ENCODE measurements around the gene LRFN2.

The LRFN2 gene

DNA sequence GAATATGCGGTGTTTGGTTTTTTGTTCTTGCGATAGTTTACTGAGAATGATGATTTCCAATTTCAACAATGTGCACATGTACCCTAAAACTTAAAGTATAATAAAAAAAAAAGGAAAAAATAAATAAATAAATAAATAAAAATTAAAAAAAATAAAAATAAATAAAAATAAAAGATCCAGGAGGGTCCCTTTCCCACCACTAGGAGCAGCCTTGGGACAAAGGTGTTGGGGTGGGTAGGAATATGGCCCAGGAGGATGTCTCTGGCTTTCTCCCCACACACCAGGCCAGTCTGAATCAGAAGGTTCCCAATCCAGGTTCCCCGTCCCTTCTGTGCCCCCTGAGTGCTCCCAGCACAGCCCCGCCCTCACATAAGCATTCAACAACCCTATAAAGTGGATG, 9.5 kb downstream of the LRFN2 start:
- H3K9ac ChIP-seq (ENCODE audit: low read depth in 1 of 2, low read length in 2 of 2): no peak overlapping the region
- no peaks in the 10 kb centered on the region for H3K4me1 ChIP-seq (ENCODE audit: control insufficient read depth in 1 of 2, insufficient read depth in 2 of 2, low read length in 2 of 2)
- no peak overlapping the region for H3K4me3 ChIP-seq (ENCODE audit: low read depth in 1 of 2, low read length in 2 of 2)
- H3K27ac ChIP-seq (ENCODE audit: low read depth, low read length): no peak overlapping the region
- H3K9me3 ChIP-seq (ENCODE audit: control insufficient read depth in 1 of 2, low read length in 2 of 2): no peaks in the 10 kb centered on the region
- H3K27me3 ChIP-seq (ENCODE audit: control insufficient read depth in 1 of 2, insufficient read depth in 2 of 2, low read length in 2 of 2): no peaks in the 10 kb centered on the region
- no peaks in the 10 kb centered on the region for H3K36me3 ChIP-seq (ENCODE audit: control insufficient read depth in 1 of 2, insufficient read depth in 2 of 2, low read length in 2 of 2)

DNA sequence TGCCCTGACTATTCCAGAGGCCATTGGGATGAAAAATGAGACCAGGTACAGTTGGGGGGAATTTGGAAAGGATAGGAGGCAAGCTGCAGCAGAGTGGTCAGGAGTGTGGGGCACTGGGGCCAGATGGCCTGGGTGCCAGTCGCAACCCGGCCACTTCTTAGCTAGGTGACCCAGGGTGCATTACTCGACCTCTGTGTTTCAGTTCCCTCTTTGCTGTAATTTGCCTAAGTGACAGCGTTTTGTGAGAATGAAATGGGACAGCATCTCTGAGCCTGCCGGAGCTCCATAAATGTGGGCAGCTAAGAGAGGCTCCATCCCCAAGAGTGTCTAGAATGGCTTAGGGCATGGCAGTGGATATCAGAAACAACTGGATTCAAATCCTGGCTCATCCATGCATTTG, 13.9 kb downstream of the LRFN2 start:
- Histone ChIP-seq H3K36me3 (ENCODE audit: control insufficient read depth in 1 of 2, insufficient read depth in 2 of 2, low read length in 2 of 2) (no peaks in the 10 kb centered on the region), H3K4me3 (ENCODE audit: low read depth in 1 of 2, low read length in 2 of 2) (no peak overlapping the region), H3K27ac (ENCODE audit: low read depth, low read length) (no peak overlapping the region), H3K9ac (ENCODE audit: low read depth in 1 of 2, low read length in 2 of 2) (no peak overlapping the region), H3K9me3 (ENCODE audit: control insufficient read depth in 1 of 2, low read length in 2 of 2) (no peaks in the 10 kb centered on the region), H3K4me1 (ENCODE audit: control insufficient read depth in 1 of 2, insufficient read depth in 2 of 2, low read length in 2 of 2) (no peaks in the 10 kb centered on the region), H3K27me3 (ENCODE audit: control insufficient read depth in 1 of 2, insufficient read depth in 2 of 2, low read length in 2 of 2) (no peaks in the 10 kb centered on the region)

DNA sequence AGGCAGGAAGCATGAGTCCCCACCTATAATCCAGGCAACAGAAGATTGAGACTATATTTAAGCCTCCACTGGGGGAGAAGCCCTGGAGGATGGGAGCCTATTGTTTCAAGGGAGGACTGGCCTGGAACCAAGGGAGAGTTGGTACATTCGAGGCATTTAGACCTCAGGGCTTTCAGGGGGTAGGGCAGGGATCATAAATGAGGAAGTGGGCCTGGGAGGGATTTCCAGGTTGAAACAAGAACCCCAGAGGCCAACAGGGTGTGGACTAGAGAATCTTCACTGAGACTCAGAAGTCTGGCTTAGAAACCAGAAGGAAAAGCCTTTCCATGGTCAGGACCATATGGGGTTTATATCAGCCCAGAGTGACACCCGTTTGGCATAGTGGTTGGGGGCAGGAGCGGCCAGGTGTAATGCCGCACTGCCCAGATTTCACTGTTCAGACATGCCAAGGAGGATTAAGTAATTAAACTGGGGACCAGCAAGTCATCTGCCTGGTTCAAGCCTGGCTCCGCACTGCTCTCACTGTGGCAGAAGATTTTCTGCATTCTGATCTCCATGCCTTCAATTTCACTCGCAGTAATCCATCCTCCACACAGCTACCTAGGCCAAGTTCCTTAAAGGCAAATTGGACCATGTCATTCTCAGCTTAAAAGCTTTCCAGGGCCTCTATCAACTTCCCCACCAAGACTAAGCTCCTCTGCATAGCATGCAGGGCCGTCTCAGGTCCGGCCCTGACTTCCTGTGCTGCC, 17.8 kb downstream of the LRFN2 start:
- Histone ChIP-seq H3K9me3 (ENCODE audit: control insufficient read depth in 1 of 2, low read length in 2 of 2) (no peaks in the 10 kb centered on the region), H3K36me3 (ENCODE audit: control insufficient read depth in 1 of 2, insufficient read depth in 2 of 2, low read length in 2 of 2) (no peaks in the 10 kb centered on the region), H3K9ac (ENCODE audit: low read depth in 1 of 2, low read length in 2 of 2) (no peak overlapping the region), H3K27me3 (ENCODE audit: control insufficient read depth in 1 of 2, insufficient read depth in 2 of 2, low read length in 2 of 2) (no peaks in the 10 kb centered on the region), H3K4me3 (ENCODE audit: low read depth in 1 of 2, low read length in 2 of 2) (no peak overlapping the region), H3K27ac (ENCODE audit: low read depth, low read length) (no peak overlapping the region), H3K4me1 (ENCODE audit: control insufficient read depth in 1 of 2, insufficient read depth in 2 of 2, low read length in 2 of 2) (no peaks in the 10 kb centered on the region)

DNA sequence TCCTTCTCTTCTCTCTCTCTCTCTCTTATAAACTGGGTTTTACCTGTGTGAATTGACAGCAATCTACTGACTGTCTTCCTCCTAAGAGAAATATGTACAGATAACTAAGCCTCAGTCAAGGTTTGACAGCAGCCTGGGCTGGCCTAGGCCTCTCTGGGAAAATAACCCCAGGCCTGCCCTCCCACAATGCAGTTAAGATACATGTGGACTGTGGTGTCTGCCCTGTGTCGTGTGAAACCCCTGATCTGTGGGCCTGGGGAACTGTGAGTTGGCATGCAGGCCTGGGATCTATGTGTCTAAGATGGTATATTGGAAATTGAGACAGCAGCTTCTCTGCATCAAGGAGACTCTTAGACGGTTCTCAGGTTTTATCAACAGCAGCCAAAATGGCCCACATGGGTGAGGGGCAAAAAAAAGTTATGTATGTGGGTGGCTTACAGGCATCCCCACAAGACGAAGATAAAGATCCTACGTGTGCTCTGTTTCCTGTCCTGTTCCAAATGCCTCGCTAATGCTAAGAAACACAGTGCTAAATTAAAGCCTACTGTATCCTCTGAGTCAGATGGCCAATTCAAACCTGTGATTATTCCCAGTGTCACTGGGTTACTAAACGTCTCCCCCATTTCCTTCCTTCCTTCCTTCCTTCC, 19.0 kb downstream of the LRFN2 start:
- H3K4me1 ChIP-seq (ENCODE audit: control insufficient read depth in 1 of 2, insufficient read depth in 2 of 2, low read length in 2 of 2): no peaks in the 10 kb centered on the region
- no peaks in the 10 kb centered on the region for H3K27me3 ChIP-seq (ENCODE audit: control insufficient read depth in 1 of 2, insufficient read depth in 2 of 2, low read length in 2 of 2)
- no peak overlapping the region for H3K9ac ChIP-seq (ENCODE audit: low read depth in 1 of 2, low read length in 2 of 2)
- H3K27ac ChIP-seq (ENCODE audit: low read depth, low read length): no peak overlapping the region
- H3K36me3 ChIP-seq (ENCODE audit: control insufficient read depth in 1 of 2, insufficient read depth in 2 of 2, low read length in 2 of 2): no peaks in the 10 kb centered on the region
- H3K4me3 ChIP-seq (ENCODE audit: low read depth in 1 of 2, low read length in 2 of 2): no peak overlapping the region
- H3K9me3 ChIP-seq (ENCODE audit: control insufficient read depth in 1 of 2, low read length in 2 of 2): no peaks in the 10 kb centered on the region

DNA sequence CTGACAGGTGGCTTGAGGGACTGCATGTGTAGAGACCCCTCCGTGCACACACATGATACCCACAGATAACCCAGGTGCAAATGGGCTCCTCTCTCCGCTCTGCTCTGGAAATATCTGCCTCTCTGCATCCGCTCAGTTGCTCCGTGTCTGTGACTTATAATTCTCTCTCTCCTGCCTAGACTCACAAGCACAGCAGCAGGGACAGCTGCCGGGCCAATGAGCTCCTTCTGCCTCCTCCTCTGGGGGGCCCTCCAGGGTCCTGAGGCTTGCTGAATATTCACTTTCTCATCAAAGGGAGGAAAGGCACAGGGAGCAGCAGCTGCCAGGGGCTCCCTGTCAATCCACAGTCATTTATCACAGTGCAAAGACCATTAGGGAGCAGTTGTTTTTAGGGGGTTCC, 24.1 kb downstream of the LRFN2 start:
- no peak overlapping the region for H3K9ac ChIP-seq (ENCODE audit: low read depth in 1 of 2, low read length in 2 of 2)
- H3K4me3 ChIP-seq (ENCODE audit: low read depth in 1 of 2, low read length in 2 of 2): no peak overlapping the region
- no peaks in the 10 kb centered on the region for H3K36me3 ChIP-seq (ENCODE audit: control insufficient read depth in 1 of 2, insufficient read depth in 2 of 2, low read length in 2 of 2)
- H3K27ac ChIP-seq (ENCODE audit: low read depth, low read length): no peak overlapping the region
- H3K27me3 ChIP-seq (ENCODE audit: control insufficient read depth in 1 of 2, insufficient read depth in 2 of 2, low read length in 2 of 2): no peaks in the 10 kb centered on the region
- no peaks in the 10 kb centered on the region for H3K9me3 ChIP-seq (ENCODE audit: control insufficient read depth in 1 of 2, low read length in 2 of 2)
- H3K4me1 ChIP-seq (ENCODE audit: control insufficient read depth in 1 of 2, insufficient read depth in 2 of 2, low read length in 2 of 2): no peaks in the 10 kb centered on the region

DNA sequence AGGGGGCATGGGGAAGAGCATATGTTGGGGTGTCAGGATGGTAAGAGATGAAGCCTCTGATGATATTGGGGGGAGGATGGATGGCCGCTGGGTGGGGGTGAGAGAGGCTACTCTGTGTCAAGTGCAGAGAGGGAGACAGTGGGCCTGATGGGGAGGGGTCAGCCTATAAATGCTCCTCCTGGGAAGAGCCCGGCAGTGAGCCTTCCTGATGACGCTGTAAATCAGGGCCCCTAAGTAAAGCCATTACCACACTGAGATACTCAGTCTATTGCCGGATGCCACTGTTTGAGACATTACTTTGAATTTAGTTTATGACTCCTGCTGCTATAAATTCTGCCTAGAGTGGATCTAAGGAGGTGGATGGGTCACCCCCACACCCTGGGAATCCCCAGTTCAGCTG, 28.1 kb downstream of the LRFN2 start:
- no peaks in the 10 kb centered on the region for H3K27me3 ChIP-seq (ENCODE audit: control insufficient read depth in 1 of 2, insufficient read depth in 2 of 2, low read length in 2 of 2)
- H3K9me3 ChIP-seq (ENCODE audit: control insufficient read depth in 1 of 2, low read length in 2 of 2): no peaks in the 10 kb centered on the region
- H3K4me3 ChIP-seq (ENCODE audit: low read depth in 1 of 2, low read length in 2 of 2): no peak overlapping the region
- no peak overlapping the region for H3K9ac ChIP-seq (ENCODE audit: low read depth in 1 of 2, low read length in 2 of 2)
- H3K27ac ChIP-seq (ENCODE audit: low read depth, low read length): no peak overlapping the region
- no peaks in the 10 kb centered on the region for H3K4me1 ChIP-seq (ENCODE audit: control insufficient read depth in 1 of 2, insufficient read depth in 2 of 2, low read length in 2 of 2)
- H3K36me3 ChIP-seq (ENCODE audit: control insufficient read depth in 1 of 2, insufficient read depth in 2 of 2, low read length in 2 of 2): no peaks in the 10 kb centered on the region

DNA sequence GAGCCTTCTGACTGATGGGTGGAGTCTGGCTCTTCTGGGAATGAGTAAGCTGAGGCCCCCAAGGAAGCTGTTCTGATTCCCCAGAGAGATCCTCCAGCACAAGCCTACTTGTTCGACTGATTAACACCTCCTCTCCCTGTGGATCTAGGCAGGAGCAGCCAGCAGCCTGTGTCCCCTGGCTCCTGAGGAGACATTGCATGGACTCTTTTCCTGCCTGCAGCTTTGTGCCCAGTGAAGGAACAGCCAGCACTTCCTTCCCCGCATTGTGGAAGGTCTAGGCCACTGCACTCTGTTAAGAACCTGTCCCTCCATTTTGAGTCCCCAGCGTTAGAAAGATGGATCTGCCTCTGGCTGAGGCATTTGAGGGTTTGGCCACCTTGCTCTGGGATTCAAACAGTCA, 29.1 kb downstream of the LRFN2 start:
- Histone ChIP-seq H3K4me1 (ENCODE audit: control insufficient read depth in 1 of 2, insufficient read depth in 2 of 2, low read length in 2 of 2) (no peaks in the 10 kb centered on the region), H3K9me3 (ENCODE audit: control insufficient read depth in 1 of 2, low read length in 2 of 2) (no peaks in the 10 kb centered on the region), H3K27ac (ENCODE audit: low read depth, low read length) (no peak overlapping the region), H3K27me3 (ENCODE audit: control insufficient read depth in 1 of 2, insufficient read depth in 2 of 2, low read length in 2 of 2) (no peaks in the 10 kb centered on the region), H3K4me3 (ENCODE audit: low read depth in 1 of 2, low read length in 2 of 2) (no peak overlapping the region), H3K9ac (ENCODE audit: low read depth in 1 of 2, low read length in 2 of 2) (no peak overlapping the region), H3K36me3 (ENCODE audit: control insufficient read depth in 1 of 2, insufficient read depth in 2 of 2, low read length in 2 of 2) (no peaks in the 10 kb centered on the region)

DNA sequence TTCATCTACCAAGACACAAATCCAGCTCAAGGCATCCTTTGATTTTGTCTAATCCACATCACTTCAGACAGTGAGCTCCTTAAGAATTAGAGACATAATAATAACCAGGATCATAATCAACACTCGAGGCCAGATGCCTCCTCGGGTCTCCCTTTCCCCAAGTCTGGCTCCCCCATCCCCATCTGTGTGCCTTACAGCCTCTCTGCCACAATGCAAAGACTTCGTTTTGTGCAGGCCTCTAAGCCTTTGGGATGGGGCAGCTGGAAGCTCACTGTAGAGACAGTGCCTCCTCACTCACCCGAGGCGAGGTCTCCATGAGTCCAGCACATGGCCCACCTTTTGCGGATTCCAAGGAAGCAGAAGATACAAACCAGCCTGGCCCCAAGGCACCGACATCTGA, 30.3 kb downstream of the LRFN2 start:
- no peak overlapping the region for H3K9ac ChIP-seq (ENCODE audit: low read depth in 1 of 2, low read length in 2 of 2)
- no peak overlapping the region for H3K4me3 ChIP-seq (ENCODE audit: low read depth in 1 of 2, low read length in 2 of 2)
- no peaks in the 10 kb centered on the region for H3K27me3 ChIP-seq (ENCODE audit: control insufficient read depth in 1 of 2, insufficient read depth in 2 of 2, low read length in 2 of 2)
- no peaks in the 10 kb centered on the region for H3K36me3 ChIP-seq (ENCODE audit: control insufficient read depth in 1 of 2, insufficient read depth in 2 of 2, low read length in 2 of 2)
- no peaks in the 10 kb centered on the region for H3K4me1 ChIP-seq (ENCODE audit: control insufficient read depth in 1 of 2, insufficient read depth in 2 of 2, low read length in 2 of 2)
- no peaks in the 10 kb centered on the region for H3K9me3 ChIP-seq (ENCODE audit: control insufficient read depth in 1 of 2, low read length in 2 of 2)
- no peak overlapping the region for H3K27ac ChIP-seq (ENCODE audit: low read depth, low read length)

DNA sequence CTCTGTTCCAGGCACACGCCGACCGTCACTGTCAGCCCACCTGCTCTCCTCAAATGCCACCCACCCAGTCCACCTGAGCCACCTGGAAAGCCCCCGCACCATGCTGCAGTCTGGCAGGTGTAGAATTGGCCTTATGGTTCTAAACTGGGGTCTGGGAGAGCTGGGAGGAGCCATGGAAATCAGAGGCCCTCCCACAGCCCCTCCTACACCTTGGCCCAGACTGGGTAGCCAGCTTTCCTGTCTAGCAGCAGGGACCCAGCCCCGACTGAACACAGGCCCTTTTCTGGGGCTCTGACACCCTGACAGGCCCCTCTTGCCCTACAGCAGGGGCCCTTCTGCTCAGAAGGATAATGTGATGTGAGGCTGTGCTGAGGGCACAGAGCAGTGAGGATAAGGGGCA, 31.1 kb downstream of the LRFN2 start:
- Histone ChIP-seq H3K36me3 (ENCODE audit: control insufficient read depth in 1 of 2, insufficient read depth in 2 of 2, low read length in 2 of 2) (no peaks in the 10 kb centered on the region), H3K4me3 (ENCODE audit: low read depth in 1 of 2, low read length in 2 of 2) (no peak overlapping the region)

DNA sequence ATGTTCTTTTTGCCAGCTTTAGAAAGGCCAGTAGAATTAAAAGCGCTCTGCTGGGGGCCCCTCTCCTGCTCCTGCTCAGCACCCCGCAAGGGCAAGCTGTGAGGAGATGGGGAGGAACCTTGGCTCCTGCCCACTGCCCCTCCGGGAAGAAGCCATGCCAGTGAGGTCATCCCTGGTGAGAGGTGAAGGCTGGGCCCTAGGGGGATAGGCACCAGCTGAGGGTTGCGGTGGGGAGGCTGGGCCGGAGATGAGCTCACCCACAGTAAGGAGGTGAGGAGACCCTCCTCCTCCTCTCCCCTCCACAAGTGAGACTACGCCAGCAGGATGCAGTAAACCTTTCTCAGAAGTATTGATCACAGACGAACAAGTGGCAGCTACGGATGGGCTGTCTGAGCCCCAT, 32.1 kb downstream of the LRFN2 start:
- H3K27ac ChIP-seq (ENCODE audit: low read depth, low read length): no peak overlapping the region
- H3K27me3 ChIP-seq (ENCODE audit: control insufficient read depth in 1 of 2, insufficient read depth in 2 of 2, low read length in 2 of 2): no peaks in the 10 kb centered on the region
- H3K4me1 ChIP-seq (ENCODE audit: control insufficient read depth in 1 of 2, insufficient read depth in 2 of 2, low read length in 2 of 2): no peaks in the 10 kb centered on the region
- no peak overlapping the region for H3K9ac ChIP-seq (ENCODE audit: low read depth in 1 of 2, low read length in 2 of 2)
- no peaks in the 10 kb centered on the region for H3K36me3 ChIP-seq (ENCODE audit: control insufficient read depth in 1 of 2, insufficient read depth in 2 of 2, low read length in 2 of 2)
- H3K4me3 ChIP-seq (ENCODE audit: low read depth in 1 of 2, low read length in 2 of 2): no peak overlapping the region
- no peaks in the 10 kb centered on the region for H3K9me3 ChIP-seq (ENCODE audit: control insufficient read depth in 1 of 2, low read length in 2 of 2)

More for the DNA sequence above, 31.1 kb downstream of the LRFN2 start:
- no peak overlapping the region for H3K27ac ChIP-seq (ENCODE audit: low read depth, low read length)
- no peaks in the 10 kb centered on the region for H3K9me3 ChIP-seq (ENCODE audit: control insufficient read depth in 1 of 2, low read length in 2 of 2)
- H3K9ac ChIP-seq (ENCODE audit: low read depth in 1 of 2, low read length in 2 of 2): no peak overlapping the region
- H3K27me3 ChIP-seq (ENCODE audit: control insufficient read depth in 1 of 2, insufficient read depth in 2 of 2, low read length in 2 of 2): no peaks in the 10 kb centered on the region
- no peaks in the 10 kb centered on the region for H3K4me1 ChIP-seq (ENCODE audit: control insufficient read depth in 1 of 2, insufficient read depth in 2 of 2, low read length in 2 of 2)
